Measurements from ENCODE around the gene SLC35B4.

GRCh38 chr7:134280508-134280907, 36.2 kb downstream of the SLC35B4 start:
- TF ChIP-seq CTCF (IDR thresholded peaks at IDR 0.05; ENCODE audit: borderline replicate concordance, extremely low read depth, low read length, poor library complexity, severe bottlenecking) = no peak
- TF ChIP-seq EZH2 (IDR thresholded peaks at IDR 0.05; ENCODE audit: borderline replicate concordance, low read depth, low read length, severe bottlenecking) = no peak
